ENCODE results near the gene WDR87. TPM values are rescaled to one million over a fixed set of nuclear protein-coding genes. Genes with fewer than 3 reads are reported as not detected.

WDR87 gene
- total RNA-seq, 1 experiment from 2014 or later = not detected

DNA sequence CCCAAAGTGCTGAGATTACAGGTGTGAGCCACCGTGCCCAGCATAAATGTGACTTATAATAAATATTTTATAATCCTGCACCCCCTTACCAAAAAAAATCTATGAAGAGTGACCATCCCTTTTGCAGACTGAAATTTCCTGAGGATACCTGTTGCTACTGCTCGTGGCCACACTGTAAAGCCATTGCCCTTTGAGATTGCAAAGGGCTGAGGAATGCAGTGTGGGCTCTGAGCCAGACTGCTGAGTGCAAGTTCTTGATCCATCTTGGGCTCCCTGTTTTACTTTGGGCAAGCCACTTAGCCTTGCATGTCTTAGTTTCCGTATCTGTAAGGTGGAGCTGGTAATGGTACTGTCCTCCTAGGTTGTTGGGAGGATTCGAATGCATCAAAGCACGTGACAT, 24.0 kb upstream of the WDR87 start:
- TF ChIP-seq POLR2AphosphoS5 (IDR thresholded peaks at IDR 0.05; ENCODE audit: low read depth, low read length) (no peak), SIN3A (IDR thresholded peaks at IDR 0.05; ENCODE audit: borderline replicate concordance, insufficient read depth, low read depth, low read length) (no peak), TCF7L2 (IDR thresholded peaks at IDR 0.05; ENCODE audit: low read depth, low read length) (no peak)
- TF ChIP-seq, protein P1, sequence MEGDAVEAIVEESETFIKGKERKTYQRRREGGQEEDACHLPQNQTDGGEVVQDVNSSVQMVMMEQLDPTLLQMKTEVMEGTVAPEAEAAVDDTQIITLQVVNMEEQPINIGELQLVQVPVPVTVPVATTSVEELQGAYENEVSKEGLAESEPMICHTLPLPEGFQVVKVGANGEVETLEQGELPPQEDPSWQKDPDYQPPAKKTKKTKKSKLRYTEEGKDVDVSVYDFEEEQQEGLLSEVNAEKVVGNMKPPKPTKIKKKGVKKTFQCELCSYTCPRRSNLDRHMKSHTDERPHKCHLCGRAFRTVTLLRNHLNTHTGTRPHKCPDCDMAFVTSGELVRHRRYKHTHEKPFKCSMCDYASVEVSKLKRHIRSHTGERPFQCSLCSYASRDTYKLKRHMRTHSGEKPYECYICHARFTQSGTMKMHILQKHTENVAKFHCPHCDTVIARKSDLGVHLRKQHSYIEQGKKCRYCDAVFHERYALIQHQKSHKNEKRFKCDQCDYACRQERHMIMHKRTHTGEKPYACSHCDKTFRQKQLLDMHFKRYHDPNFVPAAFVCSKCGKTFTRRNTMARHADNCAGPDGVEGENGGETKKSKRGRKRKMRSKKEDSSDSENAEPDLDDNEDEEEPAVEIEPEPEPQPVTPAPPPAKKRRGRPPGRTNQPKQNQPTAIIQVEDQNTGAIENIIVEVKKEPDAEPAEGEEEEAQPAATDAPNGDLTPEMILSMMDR (IDR thresholded peaks at IDR 0.05) = no peak
- TF ChIP-seq, protein P2, sequence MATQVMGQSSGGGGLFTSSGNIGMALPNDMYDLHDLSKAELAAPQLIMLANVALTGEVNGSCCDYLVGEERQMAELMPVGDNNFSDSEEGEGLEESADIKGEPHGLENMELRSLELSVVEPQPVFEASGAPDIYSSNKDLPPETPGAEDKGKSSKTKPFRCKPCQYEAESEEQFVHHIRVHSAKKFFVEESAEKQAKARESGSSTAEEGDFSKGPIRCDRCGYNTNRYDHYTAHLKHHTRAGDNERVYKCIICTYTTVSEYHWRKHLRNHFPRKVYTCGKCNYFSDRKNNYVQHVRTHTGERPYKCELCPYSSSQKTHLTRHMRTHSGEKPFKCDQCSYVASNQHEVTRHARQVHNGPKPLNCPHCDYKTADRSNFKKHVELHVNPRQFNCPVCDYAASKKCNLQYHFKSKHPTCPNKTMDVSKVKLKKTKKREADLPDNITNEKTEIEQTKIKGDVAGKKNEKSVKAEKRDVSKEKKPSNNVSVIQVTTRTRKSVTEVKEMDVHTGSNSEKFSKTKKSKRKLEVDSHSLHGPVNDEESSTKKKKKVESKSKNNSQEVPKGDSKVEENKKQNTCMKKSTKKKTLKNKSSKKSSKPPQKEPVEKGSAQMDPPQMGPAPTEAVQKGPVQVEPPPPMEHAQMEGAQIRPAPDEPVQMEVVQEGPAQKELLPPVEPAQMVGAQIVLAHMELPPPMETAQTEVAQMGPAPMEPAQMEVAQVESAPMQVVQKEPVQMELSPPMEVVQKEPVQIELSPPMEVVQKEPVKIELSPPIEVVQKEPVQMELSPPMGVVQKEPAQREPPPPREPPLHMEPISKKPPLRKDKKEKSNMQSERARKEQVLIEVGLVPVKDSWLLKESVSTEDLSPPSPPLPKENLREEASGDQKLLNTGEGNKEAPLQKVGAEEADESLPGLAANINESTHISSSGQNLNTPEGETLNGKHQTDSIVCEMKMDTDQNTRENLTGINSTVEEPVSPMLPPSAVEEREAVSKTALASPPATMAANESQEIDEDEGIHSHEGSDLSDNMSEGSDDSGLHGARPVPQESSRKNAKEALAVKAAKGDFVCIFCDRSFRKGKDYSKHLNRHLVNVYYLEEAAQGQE (IDR thresholded peaks at IDR 0.05; ENCODE audit: insufficient read depth in 1 of 2, low read depth in 2 of 2, low read length in 1 of 2) = no peak
- no peak for ATAC-seq
- no TSS peak for BruUV-seq (replicated peaks)
- in situ Hi-C loops (cut with HindIII; ENCODE audit: low pct_unique_long_range_greater_than_20kb, low sequenced_read_pairs) = no loop called here
- Histone ChIP-seq H3K36me3 (ENCODE audit: control insufficient read depth, insufficient read depth, low read length) (no peaks in the 10 kb centered on the region), H3K4me3 (ENCODE audit: low read depth in 2 of 2, low read length in 2 of 2) (no peak overlapping the region), H3K27ac (ENCODE audit: low read length) (peak overlapping the region; percentile 40; the same call in 1 of the 2 replicates), H3K27me3 (ENCODE audit: control insufficient read depth, insufficient read depth, low read length) (no peaks in the 10 kb centered on the region), H3K4me1 (ENCODE audit: control insufficient read depth, insufficient read depth, low read length) (peaks cover 35% of the 10 kb centered on the region), H3K9me3 (ENCODE audit: control insufficient read depth, insufficient read depth, low read depth, low read length) (peaks cover 13% of the 10 kb centered on the region; the same call in 1 of the 2 replicates)
- intact Hi-C loops (cut with micrococcal nuclease; ENCODE audit: unreplicated experiment) = no loop called here
- POLR2A ChIA-PET = no interaction called here
- DNase-seq (ENCODE audit: low read depth, low spot score) = no peak
- CTCF ChIA-PET = interaction anchor here (0.5 to 1.0 kb wide), 2 partner anchors 12 to 29 kb away, joined by 4 to 8 read pairs; no protein-coding TSS in a partner anchor

DNA sequence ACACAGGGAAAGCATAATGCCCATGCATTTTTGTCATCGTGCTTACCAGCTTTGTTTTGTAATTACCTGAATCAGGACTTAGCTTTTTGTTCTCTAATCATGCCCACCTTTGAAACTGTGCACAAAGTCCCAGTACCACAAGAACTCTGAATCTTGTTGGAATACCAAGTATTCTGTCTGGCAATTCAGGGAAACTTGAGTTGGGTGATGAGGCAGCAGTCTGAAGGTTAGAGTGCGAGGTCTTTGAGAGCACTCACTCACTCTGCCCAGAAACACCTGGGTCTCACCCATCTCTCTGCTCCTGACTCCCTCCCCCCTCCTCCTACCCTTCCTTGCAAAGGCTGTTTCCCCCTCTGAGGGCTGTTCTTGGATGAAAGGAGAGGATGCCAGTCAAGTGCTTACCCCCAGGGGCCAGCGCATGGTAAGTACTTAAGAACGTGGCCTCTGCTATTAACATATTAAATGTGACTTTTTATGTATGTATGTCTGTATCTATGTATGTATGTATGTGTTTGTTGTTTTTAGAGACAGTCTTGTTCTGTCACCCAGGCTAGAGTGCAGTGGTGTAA, 23.0 kb upstream of the WDR87 start:
- Histone ChIP-seq H3K27me3 (ENCODE audit: control insufficient read depth, insufficient read depth, low read length) (no peaks in the 10 kb centered on the region), H3K36me3 (ENCODE audit: control insufficient read depth, insufficient read depth, low read length) (no peaks in the 10 kb centered on the region), H3K27ac (ENCODE audit: low read length) (no peak overlapping the region), H3K4me1 (ENCODE audit: control insufficient read depth, insufficient read depth, low read length) (peaks cover 34% of the 10 kb centered on the region), H3K9me3 (ENCODE audit: control insufficient read depth, insufficient read depth, low read depth, low read length) (peaks cover 3% of the 10 kb centered on the region; the same call in 1 of the 2 replicates), H3K4me3 (ENCODE audit: low read depth in 2 of 2, low read length in 2 of 2) (no peak overlapping the region)
- TF ChIP-seq, protein P2 (IDR thresholded peaks at IDR 0.05; ENCODE audit: insufficient read depth in 1 of 2, low read depth in 2 of 2, low read length in 1 of 2) = no peak
- TF ChIP-seq SIN3A (IDR thresholded peaks at IDR 0.05; ENCODE audit: borderline replicate concordance, insufficient read depth, low read depth, low read length) (no peak), TCF7L2 (IDR thresholded peaks at IDR 0.05; ENCODE audit: low read depth, low read length) (no peak)
- TF ChIP-seq, protein P1 (IDR thresholded peaks at IDR 0.05) = no peak
- intact Hi-C loops (cut with micrococcal nuclease; ENCODE audit: unreplicated experiment) (no loop called here), in situ Hi-C loops (cut with HindIII; ENCODE audit: low pct_unique_long_range_greater_than_20kb, low sequenced_read_pairs) (no loop called here)
- ChIA-PET CTCF (interaction anchor here (0.5 kb wide), 1 partner anchor 128 kb away, joined by 3 read pairs; no protein-coding TSS in a partner anchor), POLR2A (no interaction called here)
- BruUV-seq (replicated peaks) = no TSS peak
- no peak for DNase-seq (ENCODE audit: low read depth, low spot score)
- no peak for ATAC-seq
